Measurements from ENCODE around the gene COLEC12. TPM values are rescaled to one million over a fixed set of nuclear protein-coding genes. Genes with fewer than 3 reads are reported as not detected.

COLEC12 gene
- polyA plus RNA-seq, 1 donor (not counting 4 experiments of a cell fraction or from before 2014, with no cell fraction given) = not detected

GRCh38 chr18:452816-453215 lies 47.7 kb downstream of the COLEC12 start:
- no peak overlapping the region for H3K4me3 ChIP-seq (ENCODE audit: control insufficient read depth in 2 of 3, extremely low read depth in 1 of 3, insufficient read depth in 2 of 3, low read depth in 1 of 3, low read length in 3 of 3)
- no peaks in the 10 kb centered on the region for H3K36me3 ChIP-seq (ENCODE audit: control insufficient read depth in 2 of 2, extremely low read depth in 1 of 2, insufficient read depth in 2 of 2, low read length in 2 of 2)
- H3K4me2 ChIP-seq (ENCODE audit: control insufficient read depth, extremely low read depth, insufficient read depth, low read depth, low read length) = no peak overlapping the region
- no peaks in the 10 kb centered on the region for H3K79me2 ChIP-seq (ENCODE audit: control insufficient read depth, insufficient read depth, low read length)
- dilution Hi-C loops (cut with MboI; ENCODE audit: extremely low pct_ligation_motif_present, low sequenced_read_pairs) = no loop called here
- H3K4me1 ChIP-seq (ENCODE audit: control insufficient read depth, extremely low read depth, insufficient read depth, low read length) = no peaks in the 10 kb centered on the region
- no peaks in the 10 kb centered on the region for H4K20me1 ChIP-seq (ENCODE audit: control insufficient read depth, extremely low read depth, insufficient read depth, low read length)
- no peak overlapping the region for H2AFZ ChIP-seq (ENCODE audit: control insufficient read depth, low read length)
- no peaks in the 10 kb centered on the region for H3K9me1 ChIP-seq (ENCODE audit: control insufficient read depth, extremely low read depth, insufficient read depth, low read length)
- DNase-seq (ENCODE audit: low read depth, low spot score) = no peak
- H3K9me3 ChIP-seq (ENCODE audit: control insufficient read depth, low read depth, low read length) = no peaks in the 10 kb centered on the region
- TF ChIP-seq, protein P1, sequence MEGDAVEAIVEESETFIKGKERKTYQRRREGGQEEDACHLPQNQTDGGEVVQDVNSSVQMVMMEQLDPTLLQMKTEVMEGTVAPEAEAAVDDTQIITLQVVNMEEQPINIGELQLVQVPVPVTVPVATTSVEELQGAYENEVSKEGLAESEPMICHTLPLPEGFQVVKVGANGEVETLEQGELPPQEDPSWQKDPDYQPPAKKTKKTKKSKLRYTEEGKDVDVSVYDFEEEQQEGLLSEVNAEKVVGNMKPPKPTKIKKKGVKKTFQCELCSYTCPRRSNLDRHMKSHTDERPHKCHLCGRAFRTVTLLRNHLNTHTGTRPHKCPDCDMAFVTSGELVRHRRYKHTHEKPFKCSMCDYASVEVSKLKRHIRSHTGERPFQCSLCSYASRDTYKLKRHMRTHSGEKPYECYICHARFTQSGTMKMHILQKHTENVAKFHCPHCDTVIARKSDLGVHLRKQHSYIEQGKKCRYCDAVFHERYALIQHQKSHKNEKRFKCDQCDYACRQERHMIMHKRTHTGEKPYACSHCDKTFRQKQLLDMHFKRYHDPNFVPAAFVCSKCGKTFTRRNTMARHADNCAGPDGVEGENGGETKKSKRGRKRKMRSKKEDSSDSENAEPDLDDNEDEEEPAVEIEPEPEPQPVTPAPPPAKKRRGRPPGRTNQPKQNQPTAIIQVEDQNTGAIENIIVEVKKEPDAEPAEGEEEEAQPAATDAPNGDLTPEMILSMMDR (optimal IDR thresholded peaks at IDR 0.05 in 1 of 3, IDR thresholded peaks at IDR 0.05 in 1 of 3, conservative IDR thresholded peaks at IDR 0.05 in 1 of 3; ENCODE audit: extremely low read depth in 1 of 3, insufficient read depth in 2 of 3, low read length in 3 of 3) = no peak
- TF ChIP-seq EZH2 (IDR thresholded peaks at IDR 0.05; ENCODE audit: low read length) = no peak
- H3K27me3 ChIP-seq (ENCODE audit: control insufficient read depth, extremely low read depth, insufficient read depth, low read length) = no peaks in the 10 kb centered on the region
- H3K27ac ChIP-seq (ENCODE audit: control insufficient read depth, insufficient read depth, low read length) = no peak overlapping the region
- H3K9ac ChIP-seq (ENCODE audit: control insufficient read depth, extremely low read depth, insufficient read depth, low read length) = no peak overlapping the region
- no peak for FAIRE-seq

DNA sequence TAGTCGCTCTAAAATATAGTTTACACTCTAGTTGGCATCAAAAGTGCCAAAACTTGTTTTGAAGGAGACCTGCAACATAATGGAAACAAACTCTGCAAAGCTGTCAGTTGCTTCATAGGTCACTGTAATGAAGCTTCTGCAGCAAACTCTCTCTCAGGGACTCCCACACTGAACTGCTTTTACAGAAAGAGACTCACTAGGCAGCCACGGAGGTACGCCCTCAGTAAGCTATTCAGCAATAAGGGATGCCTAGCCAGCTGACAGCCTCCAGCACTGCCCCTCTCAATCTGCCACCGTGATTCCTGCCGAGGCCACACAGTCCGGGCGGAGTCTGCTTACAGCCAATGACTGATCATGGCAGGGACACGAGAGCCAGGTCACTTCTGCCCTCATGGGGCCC lies 51.1 kb downstream of the COLEC12 start:
- no peak overlapping the region for H3K27ac ChIP-seq (ENCODE audit: control insufficient read depth, insufficient read depth, low read length)
- DNase-seq (ENCODE audit: low read depth, low spot score) = no peak
- no peak overlapping the region for H3K9ac ChIP-seq (ENCODE audit: control insufficient read depth, extremely low read depth, insufficient read depth, low read length)
- peak overlapping the region; percentile 33 for H2AFZ ChIP-seq (ENCODE audit: control insufficient read depth, low read length)
- dilution Hi-C loops (cut with MboI; ENCODE audit: extremely low pct_ligation_motif_present, low sequenced_read_pairs) = no loop called here
- no peaks in the 10 kb centered on the region for H3K9me3 ChIP-seq (ENCODE audit: control insufficient read depth, low read depth, low read length)
- TF ChIP-seq, protein P1 (optimal IDR thresholded peaks at IDR 0.05 in 1 of 3, IDR thresholded peaks at IDR 0.05 in 1 of 3, conservative IDR thresholded peaks at IDR 0.05 in 1 of 3; ENCODE audit: extremely low read depth in 1 of 3, insufficient read depth in 2 of 3, low read length in 3 of 3) = no peak
- no peak for TF ChIP-seq EZH2 (IDR thresholded peaks at IDR 0.05; ENCODE audit: low read length)
- FAIRE-seq = no peak
- no peaks in the 10 kb centered on the region for H3K27me3 ChIP-seq (ENCODE audit: control insufficient read depth, extremely low read depth, insufficient read depth, low read length)
- H4K20me1 ChIP-seq (ENCODE audit: control insufficient read depth, extremely low read depth, insufficient read depth, low read length) = no peaks in the 10 kb centered on the region
- no peak overlapping the region for H3K4me3 ChIP-seq (ENCODE audit: control insufficient read depth in 2 of 3, extremely low read depth in 1 of 3, insufficient read depth in 2 of 3, low read depth in 1 of 3, low read length in 3 of 3)
- no peaks in the 10 kb centered on the region for H3K36me3 ChIP-seq (ENCODE audit: control insufficient read depth in 2 of 2, extremely low read depth in 1 of 2, insufficient read depth in 2 of 2, low read length in 2 of 2)
- H3K9me1 ChIP-seq (ENCODE audit: control insufficient read depth, extremely low read depth, insufficient read depth, low read length) = no peaks in the 10 kb centered on the region
- no peak overlapping the region for H3K4me2 ChIP-seq (ENCODE audit: control insufficient read depth, extremely low read depth, insufficient read depth, low read depth, low read length)
- H3K79me2 ChIP-seq (ENCODE audit: control insufficient read depth, insufficient read depth, low read length) = no peaks in the 10 kb centered on the region
- no peaks in the 10 kb centered on the region for H3K4me1 ChIP-seq (ENCODE audit: control insufficient read depth, extremely low read depth, insufficient read depth, low read length)

Measured in keratinocyte (primary cell).